Measurements from ENCODE around the gene TSPAN10. TPM values are rescaled to one million over a fixed set of nuclear protein-coding genes. Genes with fewer than 3 reads are reported as not detected.

TSPAN10 gene
- total RNA-seq, 1 donor from 2014 or later, result 2.7 TPM

GRCh38 chr17:81697261-81698044, 60.5 kb downstream of the TSPAN10 start:
- Mint-ChIP-seq H3K27ac (ENCODE audit: unreplicated experiment) (peak overlapping the region; percentile 53), H3K4me1 (ENCODE audit: low read depth, unreplicated experiment) (peaks cover 7% of the 10 kb centered on the region), H3K27me3 (ENCODE audit: low read depth, unreplicated experiment) (no peaks in the 10 kb centered on the region), H3K9me3 (ENCODE audit: unreplicated experiment) (no peaks in the 10 kb centered on the region), H3K4me3 (ENCODE audit: unreplicated experiment) (no peak overlapping the region), H3K36me3 (ENCODE audit: low read depth, unreplicated experiment) (peaks cover 13% of the 10 kb centered on the region)
- Histone ChIP-seq H2AFZ (ENCODE audit: low read depth, low read length) (no peak overlapping the region), H3K9me3 (ENCODE audit: insufficient read depth, low read depth, low read length) (no peaks in the 10 kb centered on the region), H3K4me3 (ENCODE audit: insufficient read depth, low read depth, low read length) (no peak overlapping the region), H3K79me2 (ENCODE audit: insufficient read depth, low read length) (peaks cover 92% of the 10 kb centered on the region), H4K20me1 (ENCODE audit: insufficient read depth, low read length) (peaks cover 83% of the 10 kb centered on the region), H3K27ac (ENCODE audit: low read depth, low read length) (no peak overlapping the region), H3K4me2 (ENCODE audit: low read length) (no peak overlapping the region), H3K9ac (ENCODE audit: low read length) (no peak overlapping the region), H3K27me3 (ENCODE audit: insufficient read depth, low read length) (no peaks in the 10 kb centered on the region), H3K36me3 (ENCODE audit: insufficient read depth, low read length) (peaks cover 37% of the 10 kb centered on the region), H3K4me1 (ENCODE audit: insufficient read depth, low read length) (peaks cover 18% of the 10 kb centered on the region)
- DNase-seq (ENCODE audit: low read depth) (no peak), FAIRE-seq (no peak)
- TF ChIP-seq CTCF (IDR thresholded peaks at IDR 0.05; ENCODE audit: insufficient read depth, low read depth, low read length), result no peak
- TF ChIP-seq EZH2 (IDR thresholded peaks at IDR 0.05; ENCODE audit: insufficient read depth, low read length), result no peak

Small RNA genes within 50 kb of the gene (microRNA-seq; reads per million reads assigned to microRNA genes)
- gene MIR6786, result 3.3 reads per million, percentile 9 among the genes with 10 or more reads in this experiment

Other genes starting within 250 kb of the TSPAN10 start
- 18.5 TPM in 2 replicates for gene BAHCC1, start 241.7 kb upstream of the TSPAN10 start, total RNA-seq
- 7,049 and 7,369 TPM in 2 replicates for gene ACTG1, start 124.4 kb upstream of the TSPAN10 start, total RNA-seq
- 5.6 and 8.0 TPM in 2 replicates for gene FSCN2, start 108.8 kb upstream of the TSPAN10 start, total RNA-seq
- gene FAAP100, start 84.8 kb upstream of the TSPAN10 start, total RNA-seq, result 35.8 and 38.9 TPM in 2 replicates
- 125 and 127 TPM in 2 replicates for gene NPLOC4, start 84 bp upstream of the TSPAN10 start, total RNA-seq
- not detected in 2 replicates for gene PDE6G, start 19.3 kb downstream of the TSPAN10 start, total RNA-seq
- gene OXLD1, start 29.4 kb downstream of the TSPAN10 start, total RNA-seq, result 22.0 and 28.5 TPM in 2 replicates
- 25.2 and 29.4 TPM in 2 replicates for gene CCDC137, start 29.5 kb downstream of the TSPAN10 start, total RNA-seq
- 38.6 and 40.4 TPM in 2 replicates for gene ARL16, start 46.6 kb downstream of the TSPAN10 start, total RNA-seq
- 106 and 122 TPM in 2 replicates for gene HGS, start 46.8 kb downstream of the TSPAN10 start, total RNA-seq
- gene MRPL12, start 66.2 kb downstream of the TSPAN10 start, total RNA-seq, result 69.9 and 71.3 TPM in 2 replicates
- gene SLC25A10, start 75.1 kb downstream of the TSPAN10 start, total RNA-seq, result 7.9 and 9.3 TPM in 2 replicates
- not detected in 2 replicates for gene GCGR, start 167.0 kb downstream of the TSPAN10 start, total RNA-seq
- 106 and 113 TPM in 2 replicates for gene MCRIP1, start 196.1 kb downstream of the TSPAN10 start, total RNA-seq
- gene PPP1R27, start 197.9 kb downstream of the TSPAN10 start, total RNA-seq, result 0.65 TPM in 1 of 2 replicates, not detected in the other
- gene P4HB, start 223.3 kb downstream of the TSPAN10 start, total RNA-seq, result 1,268 and 1,504 TPM in 2 replicates
- gene ARHGDIA, start 234.1 kb downstream of the TSPAN10 start, total RNA-seq, result 352 and 367 TPM in 2 replicates

Measured in astrocyte (in vitro differentiated cells and primary cell).